ENCODE measurements around the gene RAPGEF6. TPM values are rescaled to one million over a fixed set of nuclear protein-coding genes. Genes with fewer than 3 reads are reported as not detected.

The RAPGEF6 gene
- total and polyA plus RNA-seq, 7 donors: 1.8 to 30.5 (median 16.1) TPM

DNA sequence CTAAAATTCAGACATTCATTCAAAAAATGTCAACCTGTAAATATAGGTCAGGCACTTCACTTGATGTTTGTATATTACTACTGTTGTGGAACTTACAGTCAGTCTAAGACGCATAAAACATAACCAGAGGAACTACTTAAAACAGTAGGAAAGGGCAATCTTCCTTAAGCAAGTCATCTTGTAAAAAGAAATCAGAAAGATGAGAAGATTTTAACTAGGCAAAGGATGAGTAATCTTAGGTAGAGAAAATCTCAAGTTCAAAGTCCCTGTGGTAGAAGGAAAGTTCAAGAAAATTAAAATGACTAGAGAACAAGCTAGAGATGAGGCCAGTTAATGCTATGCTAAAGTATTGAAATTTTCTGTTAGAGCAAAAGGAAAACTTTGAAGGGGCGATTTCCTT is 152.4 kb downstream of the RAPGEF6 start:
- no peak for DNase-seq
- Histone ChIP-seq H3K27me3 (no peaks in the 10 kb centered on the region), H3K4me1 (no peaks in the 10 kb centered on the region), H3K36me3 (peaks cover 0 to 47% (median 4%) of the 10 kb centered on the region in 4 donors), H3K4me3 (no peak overlapping the region), H3K27ac (no peak overlapping the region), H3K9me3 (no peaks in the 10 kb centered on the region)
- intact Hi-C loops (cut with DNase I): no loop called here
- TF ChIP-seq EP300 (IDR thresholded peaks at IDR 0.05) (no peak), POLR2AphosphoS5 (IDR thresholded peaks at IDR 0.05) (no peak), POLR2A (IDR thresholded peaks at IDR 0.05) (no peak)
- TF ChIP-seq, protein P1, sequence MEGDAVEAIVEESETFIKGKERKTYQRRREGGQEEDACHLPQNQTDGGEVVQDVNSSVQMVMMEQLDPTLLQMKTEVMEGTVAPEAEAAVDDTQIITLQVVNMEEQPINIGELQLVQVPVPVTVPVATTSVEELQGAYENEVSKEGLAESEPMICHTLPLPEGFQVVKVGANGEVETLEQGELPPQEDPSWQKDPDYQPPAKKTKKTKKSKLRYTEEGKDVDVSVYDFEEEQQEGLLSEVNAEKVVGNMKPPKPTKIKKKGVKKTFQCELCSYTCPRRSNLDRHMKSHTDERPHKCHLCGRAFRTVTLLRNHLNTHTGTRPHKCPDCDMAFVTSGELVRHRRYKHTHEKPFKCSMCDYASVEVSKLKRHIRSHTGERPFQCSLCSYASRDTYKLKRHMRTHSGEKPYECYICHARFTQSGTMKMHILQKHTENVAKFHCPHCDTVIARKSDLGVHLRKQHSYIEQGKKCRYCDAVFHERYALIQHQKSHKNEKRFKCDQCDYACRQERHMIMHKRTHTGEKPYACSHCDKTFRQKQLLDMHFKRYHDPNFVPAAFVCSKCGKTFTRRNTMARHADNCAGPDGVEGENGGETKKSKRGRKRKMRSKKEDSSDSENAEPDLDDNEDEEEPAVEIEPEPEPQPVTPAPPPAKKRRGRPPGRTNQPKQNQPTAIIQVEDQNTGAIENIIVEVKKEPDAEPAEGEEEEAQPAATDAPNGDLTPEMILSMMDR (IDR thresholded peaks at IDR 0.05): no peak
- 84 to 88% methylated on average over 2 of the region's 2 CpGs for WGBS, 2 donors

DNA sequence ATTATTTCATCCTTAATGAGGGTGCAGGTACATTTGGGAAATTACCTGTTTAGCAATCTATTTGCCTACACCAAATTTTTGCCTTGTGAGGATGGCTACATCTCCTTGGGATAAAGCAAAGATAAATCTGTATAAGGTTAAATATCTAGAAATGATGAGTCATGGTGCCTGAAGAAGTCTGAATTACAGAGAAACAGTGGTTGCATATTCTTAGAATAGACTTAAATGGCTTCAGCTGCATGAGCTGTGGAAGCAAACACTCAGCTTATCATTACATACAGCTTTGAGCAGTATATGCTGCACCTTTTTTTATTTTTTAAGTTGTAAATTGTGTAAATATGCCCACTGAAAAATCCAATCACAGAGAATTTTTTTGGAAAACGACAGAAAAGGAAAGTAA is 153.5 kb downstream of the RAPGEF6 start:
- Histone ChIP-seq H3K27me3 (no peaks in the 10 kb centered on the region), H3K4me3 (no peak overlapping the region), H3K4me1 (no peaks in the 10 kb centered on the region), H3K27ac (no peak overlapping the region), H3K9me3 (no peaks in the 10 kb centered on the region), H3K36me3 (peaks cover 0 to 44% (median 0%) of the 10 kb centered on the region in 4 donors)
- DNase-seq: no peak
- WGBS, 2 donors: 44 to 46% methylated on average over 1 of the region's 1 CpG
- intact Hi-C loops (cut with DNase I): no loop called here
- TF ChIP-seq EP300 (IDR thresholded peaks at IDR 0.05) (no peak), POLR2A (IDR thresholded peaks at IDR 0.05) (no peak), POLR2AphosphoS5 (IDR thresholded peaks at IDR 0.05) (no peak)
- TF ChIP-seq, protein P1 (IDR thresholded peaks at IDR 0.05): no peak

DNA sequence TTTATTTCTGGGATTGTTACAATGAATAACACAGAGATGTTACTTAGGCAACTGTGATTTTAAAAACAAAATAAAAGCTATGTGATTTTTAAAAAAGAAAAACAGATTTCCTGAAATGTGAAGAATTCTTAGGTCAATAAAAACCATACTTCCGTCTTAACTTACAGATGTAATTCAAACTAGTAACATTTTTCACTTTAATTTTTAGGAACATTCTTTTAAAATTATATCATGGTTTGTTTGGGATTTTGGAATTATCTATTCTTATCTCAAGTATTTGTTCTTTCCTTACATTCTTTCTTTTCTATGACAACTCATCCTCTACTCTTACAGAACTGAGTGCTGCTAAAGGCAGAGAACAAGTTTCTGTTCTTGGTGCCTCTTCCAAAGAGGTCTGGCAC is 159.5 kb downstream of the RAPGEF6 start:
- no peak for TF ChIP-seq EP300 (IDR thresholded peaks at IDR 0.05)
- TF ChIP-seq POLR2AphosphoS5 (IDR thresholded peaks at IDR 0.05): no peak
- TF ChIP-seq POLR2A (IDR thresholded peaks at IDR 0.05): no peak
- TF ChIP-seq, protein P1 (IDR thresholded peaks at IDR 0.05): no peak

DNA sequence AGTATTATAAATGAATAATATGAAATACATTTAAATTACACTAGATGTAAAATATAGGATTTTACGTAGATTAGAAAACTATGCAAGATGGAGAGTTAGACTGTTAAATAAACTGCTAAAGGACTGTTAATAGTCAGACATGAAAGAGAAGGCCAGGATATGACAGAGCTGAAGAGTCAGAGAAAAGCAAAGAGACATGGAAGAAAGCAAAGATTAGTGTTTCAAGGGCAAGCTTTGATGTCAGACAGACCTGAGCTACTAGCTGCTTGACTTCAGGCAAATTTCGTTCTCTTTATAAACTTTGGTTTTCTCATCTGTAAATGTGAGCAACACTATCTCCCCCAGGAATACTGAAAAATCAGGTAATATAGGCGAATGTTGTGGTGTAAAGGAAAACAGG is 161.3 kb downstream of the RAPGEF6 start:
- no peak overlapping the region for H3K4me3 ChIP-seq
- no peaks in the 10 kb centered on the region for H3K9me3 ChIP-seq
- H3K4me1 ChIP-seq: no peaks in the 10 kb centered on the region
- TF ChIP-seq POLR2AphosphoS5 (IDR thresholded peaks at IDR 0.05) (no peak), POLR2A (IDR thresholded peaks at IDR 0.05) (no peak), EP300 (IDR thresholded peaks at IDR 0.05) (no peak)
- TF ChIP-seq, protein P1 (IDR thresholded peaks at IDR 0.05): no peak
- H3K27me3 ChIP-seq: no peaks in the 10 kb centered on the region
- no peak for DNase-seq
- no peak overlapping the region for H3K27ac ChIP-seq
- WGBS, 2 donors: 94 to 96% methylated on average over 3 of the region's 3 CpGs
- peaks cover 0 to 19% (median 0%) of the 10 kb centered on the region in 4 donors for H3K36me3 ChIP-seq
- intact Hi-C loops (cut with DNase I): no loop called here

More for the DNA sequence above, 159.5 kb downstream of the RAPGEF6 start:
- DNase-seq: no peak
- intact Hi-C loops (cut with DNase I): no loop called here
- no peaks in the 10 kb centered on the region for H3K27me3 ChIP-seq
- H3K27ac ChIP-seq: no peak overlapping the region
- 85 to 89% methylated on average over 1 of the region's 1 CpG for WGBS, 2 donors
- H3K9me3 ChIP-seq: no peaks in the 10 kb centered on the region
- no peaks in the 10 kb centered on the region for H3K4me1 ChIP-seq
- no peak overlapping the region for H3K4me3 ChIP-seq
- peaks cover 0 to 27% (median 0%) of the 10 kb centered on the region in 4 donors for H3K36me3 ChIP-seq

DNA sequence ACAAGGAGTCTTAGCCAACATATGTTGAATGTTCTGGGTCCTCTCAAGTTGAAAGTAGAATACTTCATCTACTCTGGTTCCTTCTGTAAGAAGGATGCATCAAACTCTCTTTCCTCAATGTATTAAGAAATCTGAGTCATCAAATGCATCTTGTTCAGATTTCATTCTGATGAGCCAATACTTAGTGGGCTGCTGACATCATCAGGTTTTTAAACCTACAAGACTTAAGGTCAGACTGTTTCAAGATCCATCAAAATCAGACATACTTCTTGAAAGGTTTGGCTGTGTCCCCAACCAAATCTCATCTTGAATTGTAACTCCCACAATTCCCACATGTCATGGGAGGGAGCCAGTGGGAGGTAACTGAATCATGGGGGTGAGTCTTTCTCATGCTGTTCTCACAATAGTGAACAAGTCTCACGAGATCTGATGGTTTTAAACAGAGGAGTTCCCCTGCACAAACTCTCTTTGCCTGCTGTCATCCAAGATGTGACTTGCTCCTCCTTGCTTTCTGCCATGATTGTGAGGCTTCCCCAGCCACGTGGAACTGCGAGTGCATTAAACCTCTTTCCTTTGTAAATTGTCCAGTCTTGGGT is 168.8 kb downstream of the RAPGEF6 start:
- no peak for DNase-seq
- intact Hi-C loops (cut with DNase I): no loop called here
- H3K9me3 ChIP-seq: no peaks in the 10 kb centered on the region
- no peak overlapping the region for H3K27ac ChIP-seq
- no peak overlapping the region for H3K4me3 ChIP-seq
- peaks cover 0 to 7% (median 2%) of the 10 kb centered on the region in 4 donors for H3K36me3 ChIP-seq
- H3K27me3 ChIP-seq: no peaks in the 10 kb centered on the region
- WGBS, 2 donors: 94 to 95% methylated on average over 3 of the region's 3 CpGs
- TF ChIP-seq EP300 (IDR thresholded peaks at IDR 0.05) (no peak), POLR2AphosphoS5 (IDR thresholded peaks at IDR 0.05) (no peak), POLR2A (IDR thresholded peaks at IDR 0.05) (no peak)
- TF ChIP-seq, protein P1 (IDR thresholded peaks at IDR 0.05): no peak
- H3K4me1 ChIP-seq: peaks cover 0 to 6% (median under 1%) of the 10 kb centered on the region in 4 donors
